Activated CD8-positive, alpha-beta memory T cell treated with anti-CD3 and anti-CD28 coated beads for 4 hours (primary cell): ENCODE data around the gene PSMG3.
"Not testable (repeated sequence)": the region's sequence is repeated elsewhere in the genome, so short reads cannot be mapped to it uniquely, and the experiment has no call there.

ENCODE experiments used
- DNase-seq, 2 donors: peaks; one replicate each; pipeline ENCODE4 v3.0.0-alpha.2; 2020; ENCODE audit warnings: low read depth in 2 of 2

PSMG3 gene

GRCh38 chr7:1596181-1597043, 26.6 kb upstream of the PSMG3 start:
- no peak for DNase-seq

- no peak for DNase-seq
These were observed 25.8 kb upstream of the PSMG3 start for GRCh38 chr7:1595636-1596035.

GRCh38 chr7:1595027-1595426, 25.2 kb upstream of the PSMG3 start:
- DNase-seq: no peak

- no peak for DNase-seq
These were observed 24.1 kb upstream of the PSMG3 start for GRCh38 chr7:1593904-1594421.

- no peak for DNase-seq
These were observed 23.4 kb upstream of the PSMG3 start for GRCh38 chr7:1593091-1593866.

- no peak for DNase-seq
These were observed 22.6 kb upstream of the PSMG3 start for GRCh38 chr7:1592299-1592871.

GRCh38 chr7:1591876-1592275, 22.0 kb upstream of the PSMG3 start:
- no peak for DNase-seq

GRCh38 chr7:1591396-1591795, 21.6 kb upstream of the PSMG3 start:
- no peak for DNase-seq

GRCh38 chr7:1590887-1591286, 21.1 kb upstream of the PSMG3 start:
- no peak for DNase-seq

GRCh38 chr7:1590476-1590875, 20.6 kb upstream of the PSMG3 start:
- DNase-seq: no peak

- no peak for DNase-seq
These were observed 19.1 kb upstream of the PSMG3 start for GRCh38 chr7:1588978-1589377.

GRCh38 chr7:1587738-1588137, 17.9 kb upstream of the PSMG3 start:
- DNase-seq: no peak

- DNase-seq: no peak
These were observed 17.2 kb upstream of the PSMG3 start for GRCh38 chr7:1586827-1587705.

- DNase-seq: no peak
These were observed 16.4 kb upstream of the PSMG3 start for GRCh38 chr7:1586126-1586826.

GRCh38 chr7:1585142-1585981, 15.5 kb upstream of the PSMG3 start:
- DNase-seq: no peak

GRCh38 chr7:1584700-1585099, 14.9 kb upstream of the PSMG3 start:
- no peak for DNase-seq

GRCh38 chr7:1583241-1583930, 13.6 kb upstream of the PSMG3 start:
- DNase-seq: not testable (repeated sequence)

GRCh38 chr7:1580422-1581030, 10.7 kb upstream of the PSMG3 start:
- no peak for DNase-seq
